ENCODE data around the gene INPP4B. TPM values are rescaled to one million over a fixed set of nuclear protein-coding genes. Genes with fewer than 3 reads are reported as not detected.

INPP4B gene
- total and polyA plus RNA-seq, 2 experiments from 2014 or later = 20.3 to 27.5 TPM

DNA sequence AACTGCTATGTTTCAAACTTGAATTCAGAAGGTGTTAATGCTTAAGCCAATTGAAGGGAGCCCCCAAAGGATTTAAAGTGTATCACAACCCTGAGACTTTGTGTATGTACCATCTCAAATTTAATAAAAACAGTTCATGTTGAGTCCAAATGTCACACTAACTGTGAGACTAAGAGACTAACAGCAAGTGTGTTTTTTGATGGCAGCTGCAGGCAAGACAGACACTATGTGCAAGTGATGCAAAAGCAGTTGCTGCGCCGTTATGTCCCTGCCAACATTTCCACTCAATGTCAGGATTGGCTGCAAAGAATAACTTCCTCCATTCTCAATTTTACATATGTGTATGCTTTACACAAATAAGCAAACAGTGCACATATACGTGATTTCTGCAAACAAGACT lies 615.1 kb downstream of the INPP4B start:
- TF ChIP-seq EZH2 (IDR thresholded peaks at IDR 0.05; ENCODE audit: insufficient read depth, poor library complexity, severe bottlenecking) (no peak), EZH2phosphoT487 (IDR thresholded peaks at IDR 0.05; ENCODE audit: insufficient read depth, low read depth) (no peak)

DNA sequence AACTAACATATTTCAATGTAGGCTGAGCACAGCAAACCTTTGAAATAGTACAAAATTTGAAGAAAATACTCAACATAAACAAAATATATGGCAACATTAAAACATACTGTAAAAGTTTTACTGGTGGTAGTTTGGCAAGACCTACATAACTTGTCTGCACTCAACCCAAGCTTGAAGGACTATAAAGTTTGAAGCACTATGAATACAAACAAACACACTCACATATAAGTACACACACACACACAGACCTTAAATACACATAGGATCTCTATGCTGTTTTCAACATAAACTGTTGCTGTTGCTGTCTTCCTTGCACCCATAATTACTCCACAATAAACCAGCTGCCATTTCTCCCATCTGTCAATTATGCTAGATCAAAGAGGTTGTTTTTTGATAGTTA lies 620.1 kb downstream of the INPP4B start:
- no peak for TF ChIP-seq EZH2 (IDR thresholded peaks at IDR 0.05; ENCODE audit: insufficient read depth, poor library complexity, severe bottlenecking)
- TF ChIP-seq EZH2phosphoT487 (IDR thresholded peaks at IDR 0.05; ENCODE audit: insufficient read depth, low read depth) = no peak
- Histone ChIP-seq H4K20me1 (ENCODE audit: insufficient read depth) (no peaks in the 10 kb centered on the region), H3K9me2 (ENCODE audit: insufficient read depth) (0 out of 2 replicates have a peak, but pooled peaks cover 3% of the 10 kb centered on the region), H3K79me2 (ENCODE audit: insufficient read depth) (no peaks in the 10 kb centered on the region), H3K27ac (no peak overlapping the region), H3K9me3 (ENCODE audit: low read depth) (no peaks in the 10 kb centered on the region), H2AFZ (no peak overlapping the region), H3K27me3 (replicated peaks; ENCODE audit: insufficient read depth) (no peaks in the 10 kb centered on the region), H3F3A (ENCODE audit: insufficient read depth) (0 out of 2 replicates have a peak, but pooled peaks cover 6% of the 10 kb centered on the region), H3K4me3 (no peak overlapping the region), H3K4me1 (ENCODE audit: insufficient read depth) (peaks cover 10% of the 10 kb centered on the region), H3K36me3 (ENCODE audit: low read depth) (no peaks in the 10 kb centered on the region), H3K9ac (no peak overlapping the region), H3K4me2 (ENCODE audit: unreplicated experiment) (no peak overlapping the region)
- in situ Hi-C loops (cut with MboI) = no loop called here
- no peak for DNase-seq

More for the DNA sequence above, 615.1 kb downstream of the INPP4B start:
- in situ Hi-C loops (cut with MboI) = no loop called here
- no peak for DNase-seq
- no peak overlapping the region for H3K27ac ChIP-seq
- WGBS, 2 experiments (ENCODE audit: low coverage in 1 of 2, low lambda C conversion rate in 2 of 2, missing lambda C conversion rate in 2 of 2) = 71 to 79% methylated on average over 3 of the region's 3 CpGs
- H3K9me3 ChIP-seq (ENCODE audit: low read depth) = no peaks in the 10 kb centered on the region
- no peak overlapping the region for H3K9ac ChIP-seq
- no peaks in the 10 kb centered on the region for H3K36me3 ChIP-seq (ENCODE audit: low read depth)
- peaks cover 5% of the 10 kb centered on the region; the same call in 1 of the 2 replicates for H3K79me2 ChIP-seq (ENCODE audit: insufficient read depth)
- H3K9me2 ChIP-seq (ENCODE audit: insufficient read depth) = no peaks in the 10 kb centered on the region
- no peaks in the 10 kb centered on the region for H3F3A ChIP-seq (ENCODE audit: insufficient read depth)
- H3K4me3 ChIP-seq = no peak overlapping the region
- no peak overlapping the region for H3K4me2 ChIP-seq (ENCODE audit: unreplicated experiment)
- H4K20me1 ChIP-seq (ENCODE audit: insufficient read depth) = no peaks in the 10 kb centered on the region
- no peaks in the 10 kb centered on the region for H3K27me3 ChIP-seq (replicated peaks; ENCODE audit: insufficient read depth)
- no peaks in the 10 kb centered on the region for H3K4me1 ChIP-seq (ENCODE audit: insufficient read depth)
- H2AFZ ChIP-seq = no peak overlapping the region

DNA sequence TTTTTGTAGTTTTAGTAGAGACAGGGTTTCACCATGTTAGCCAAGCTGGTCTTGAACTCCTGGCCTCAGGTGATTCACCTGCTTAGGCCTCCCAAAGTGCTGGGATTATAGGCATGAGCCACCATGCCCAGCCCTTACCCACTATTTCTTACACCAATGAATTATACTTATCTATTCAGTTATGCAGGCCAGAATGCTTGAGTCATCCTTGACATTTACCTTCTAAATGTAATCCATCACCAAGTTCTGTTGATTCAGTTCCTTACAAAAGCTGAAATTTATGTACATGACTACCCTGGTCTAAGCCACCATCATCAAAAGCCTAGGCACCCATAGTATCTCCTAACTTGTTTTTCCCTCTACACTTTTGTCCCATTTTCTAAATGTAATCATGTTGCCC lies 624.0 kb downstream of the INPP4B start:
- no peak overlapping the region for H3K4me2 ChIP-seq (ENCODE audit: unreplicated experiment)
- peak; percentile 10 for DNase-seq
- 0 out of 2 replicates have a peak, but pooled peaks cover 3% of the 10 kb centered on the region for H3K9me2 ChIP-seq (ENCODE audit: insufficient read depth)
- no peaks in the 10 kb centered on the region for H3K79me2 ChIP-seq (ENCODE audit: insufficient read depth)
- no peak overlapping the region for H3K4me3 ChIP-seq
- H2AFZ ChIP-seq = no peak overlapping the region
- H3K27ac ChIP-seq = no peak overlapping the region
- H3K4me1 ChIP-seq (ENCODE audit: insufficient read depth) = peaks cover 19% of the 10 kb centered on the region
- 0 out of 2 replicates have a peak, but pooled peaks cover 6% of the 10 kb centered on the region for H3F3A ChIP-seq (ENCODE audit: insufficient read depth)
- no peak overlapping the region for H3K9ac ChIP-seq
- H4K20me1 ChIP-seq (ENCODE audit: insufficient read depth) = no peaks in the 10 kb centered on the region
- TF ChIP-seq EZH2 (IDR thresholded peaks at IDR 0.05; ENCODE audit: insufficient read depth, poor library complexity, severe bottlenecking) (no peak), EZH2phosphoT487 (IDR thresholded peaks at IDR 0.05; ENCODE audit: insufficient read depth, low read depth) (no peak)
- in situ Hi-C loops (cut with MboI) = no loop called here
- no peaks in the 10 kb centered on the region for H3K9me3 ChIP-seq (ENCODE audit: low read depth)
- no peaks in the 10 kb centered on the region for H3K27me3 ChIP-seq (replicated peaks; ENCODE audit: insufficient read depth)
- H3K36me3 ChIP-seq (ENCODE audit: low read depth) = no peaks in the 10 kb centered on the region

DNA sequence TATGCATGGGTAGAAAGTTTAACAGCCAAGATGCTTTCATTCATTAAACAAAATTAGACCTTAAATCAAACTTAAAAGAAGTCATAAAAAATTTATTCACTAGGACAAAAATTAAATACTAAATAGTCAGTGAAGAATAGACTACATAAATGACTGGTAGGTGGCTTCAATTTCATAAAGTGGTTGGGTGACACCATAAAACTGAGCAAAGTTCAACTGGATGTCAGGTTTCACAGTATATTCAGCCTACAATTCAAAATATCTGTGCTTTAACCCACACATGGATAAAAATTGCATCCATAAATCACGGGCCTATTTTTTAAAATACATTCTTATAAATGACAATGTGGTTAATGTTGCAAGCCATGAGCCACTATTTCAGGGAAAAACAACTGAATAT lies 627.4 kb downstream of the INPP4B start:
- in situ Hi-C loops (cut with MboI) = no loop called here
- Histone ChIP-seq H3K9ac (no peak overlapping the region), H3K4me1 (ENCODE audit: insufficient read depth) (peaks cover 19% of the 10 kb centered on the region), H3K36me3 (ENCODE audit: low read depth) (no peaks in the 10 kb centered on the region), H4K20me1 (ENCODE audit: insufficient read depth) (no peaks in the 10 kb centered on the region), H3F3A (ENCODE audit: insufficient read depth) (0 out of 2 replicates have a peak, but pooled peaks cover 6% of the 10 kb centered on the region), H3K79me2 (ENCODE audit: insufficient read depth) (no peaks in the 10 kb centered on the region), H3K9me3 (ENCODE audit: low read depth) (no peaks in the 10 kb centered on the region), H3K27me3 (replicated peaks; ENCODE audit: insufficient read depth) (no peaks in the 10 kb centered on the region), H3K4me3 (no peak overlapping the region), H2AFZ (no peak overlapping the region), H3K9me2 (ENCODE audit: insufficient read depth) (0 out of 2 replicates have a peak, but pooled peaks cover 5% of the 10 kb centered on the region), H3K4me2 (ENCODE audit: unreplicated experiment) (no peak overlapping the region), H3K27ac (no peak overlapping the region)
- no peak for DNase-seq
- TF ChIP-seq EZH2phosphoT487 (IDR thresholded peaks at IDR 0.05; ENCODE audit: insufficient read depth, low read depth) = no peak
- TF ChIP-seq EZH2 (IDR thresholded peaks at IDR 0.05; ENCODE audit: insufficient read depth, poor library complexity, severe bottlenecking) = no peak
- WGBS, 2 experiments (ENCODE audit: low coverage in 1 of 2, low lambda C conversion rate in 2 of 2, missing lambda C conversion rate in 2 of 2) = 67 to 70% methylated on average over 1 of the region's 1 CpG

DNA sequence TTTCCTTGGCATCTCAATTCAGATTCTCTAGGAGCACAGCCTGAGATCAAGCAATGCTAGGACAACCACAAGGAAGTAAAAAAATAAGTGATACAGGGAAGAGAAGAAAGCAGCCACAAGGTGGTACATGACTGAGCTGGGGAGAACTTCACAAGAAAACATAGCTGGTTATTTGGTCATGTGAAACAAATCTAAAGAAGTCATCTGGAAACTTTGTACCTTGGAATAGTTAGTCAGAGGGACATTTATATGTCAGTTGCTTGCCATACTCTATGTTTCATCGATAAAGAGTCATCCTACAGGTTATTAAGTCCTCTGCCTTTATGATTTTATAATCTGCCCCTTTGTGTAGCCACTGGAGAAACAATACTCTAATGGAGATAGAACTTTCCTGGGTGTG lies 634.7 kb downstream of the INPP4B start:
- Histone ChIP-seq H3K79me2 (ENCODE audit: insufficient read depth) (no peaks in the 10 kb centered on the region), H3F3A (ENCODE audit: insufficient read depth) (no peaks in the 10 kb centered on the region), H2AFZ (no peak overlapping the region), H4K20me1 (ENCODE audit: insufficient read depth) (no peaks in the 10 kb centered on the region), H3K36me3 (ENCODE audit: low read depth) (no peaks in the 10 kb centered on the region), H3K27me3 (replicated peaks; ENCODE audit: insufficient read depth) (no peaks in the 10 kb centered on the region), H3K4me1 (ENCODE audit: insufficient read depth) (no peaks in the 10 kb centered on the region), H3K4me3 (no peak overlapping the region), H3K27ac (no peak overlapping the region), H3K4me2 (ENCODE audit: unreplicated experiment) (no peak overlapping the region), H3K9me3 (ENCODE audit: low read depth) (no peaks in the 10 kb centered on the region), H3K9me2 (ENCODE audit: insufficient read depth) (0 out of 2 replicates have a peak, but pooled peaks cover 4% of the 10 kb centered on the region), H3K9ac (no peak overlapping the region)
- no peak for DNase-seq
- 93 to 100% methylated on average over 1 of the region's 1 CpG for WGBS, 2 experiments (ENCODE audit: low coverage in 1 of 2, low lambda C conversion rate in 2 of 2, missing lambda C conversion rate in 2 of 2)
- in situ Hi-C loops (cut with MboI) = no loop called here
- no peak for TF ChIP-seq EZH2phosphoT487 (IDR thresholded peaks at IDR 0.05; ENCODE audit: insufficient read depth, low read depth)
- no peak for TF ChIP-seq EZH2 (IDR thresholded peaks at IDR 0.05; ENCODE audit: insufficient read depth, poor library complexity, severe bottlenecking)

Data from GM23248 (cell line).